DOHH2 (cell line): ENCODE results near the gene APOO.

Source experiments
- H3F3A ChIP-seq: fragments of 200-600 bp; sonication (generic), shearing (Covaris generic); 2 replicates; pipeline ENCODE4 v1.6.0; 2016; ENCODE audit warnings: antibody characterized with exemption, mild to moderate bottlenecking; ENCODE audit not compliant: control insufficient read depth, insufficient read depth
- H3K27ac ChIP-seq: fragments of 200-600 bp; sonication (generic); 2 replicates; pipeline ENCODE4 v1.5.1; 2014; ENCODE audit warnings: low read depth, mild to moderate bottlenecking, low read length, moderate library complexity
- H3K27me3 ChIP-seq: fragments of 200-600 bp; sonication (generic); 2 replicates; pipeline ENCODE4 v1.6.1; 2014; ENCODE audit warnings: mild to moderate bottlenecking, low read length, mixed read lengths; ENCODE audit not compliant: control insufficient read depth
- H3K36me3 ChIP-seq: fragments of 200-600 bp; sonication (generic); 2 replicates; pipeline ENCODE4 v1.6.1; 2014; ENCODE audit warnings: mild to moderate bottlenecking, low read length, moderate library complexity, mixed read lengths; ENCODE audit not compliant: control insufficient read depth
- H3K4me1 ChIP-seq: fragments of 200-600 bp; sonication (generic); 2 replicates; pipeline ENCODE4 v1.6.1; 2014; ENCODE audit warnings: mild to moderate bottlenecking, low read length, mixed read lengths; ENCODE audit not compliant: control insufficient read depth
- H3K4me2 ChIP-seq: fragments of 200-600 bp; sonication (generic); 2 replicates; pipeline ENCODE4 v1.6.0; 2014; ENCODE audit warnings: mild to moderate bottlenecking, low read length, moderate library complexity
- H3K4me3 ChIP-seq: fragments of 200-600 bp; sonication (generic); 2 replicates; pipeline ENCODE4 v1.5.1; 2014; ENCODE audit warnings: mild to moderate bottlenecking, low read length, mixed read lengths
- H3K79me2 ChIP-seq: fragments of 200-600 bp; sonication (generic); 2 replicates; pipeline ENCODE4 v1.6.1; 2014; ENCODE audit warnings: mild to moderate bottlenecking, low read length, mixed read lengths; ENCODE audit not compliant: control insufficient read depth
- H3K9me2 ChIP-seq: fragments of 200-600 bp; sonication (generic); replicated peaks from 2 replicates; pipeline ENCODE4 v1.6.1; 2014; ENCODE audit warnings: mild to moderate bottlenecking, low read length, mixed read lengths; ENCODE audit not compliant: control insufficient read depth
- H3K9me3 ChIP-seq: fragments of 200-600 bp; sonication (generic); 2 replicates; pipeline ENCODE4 v1.6.1; 2014; ENCODE audit warnings: antibody characterized with exemption, low read length, mixed read lengths; ENCODE audit not compliant: control insufficient read depth, insufficient read depth
- H4K20me1 ChIP-seq: fragments of 200-600 bp; sonication (generic); 2 replicates; pipeline ENCODE4 v1.6.0; 2014; ENCODE audit warnings: low read depth, mild to moderate bottlenecking, antibody characterized with exemption, low read length, moderate library complexity; ENCODE audit not compliant: control insufficient read depth, insufficient read depth
- EZH2phosphoT487 ChIP-seq: fragments of 200-600 bp; sonication (generic); IDR thresholded peaks from 2 replicates; pipeline ENCODE4 v1.6.1; 2017; ENCODE audit warnings: borderline replicate concordance, mild to moderate bottlenecking, antibody characterized with exemption, low read length, moderate library complexity, mixed read lengths
- TF ChIP-seq, protein P1 (sequence below): fragments of 200-600 bp; sonication (generic); IDR thresholded peaks from one replicate; pipeline ENCODE4 v1.5.1; 2014; ENCODE audit warnings: antibody characterized with exemption, mild to moderate bottlenecking, low read depth, low read length; ENCODE audit not compliant: poor library complexity, severe bottlenecking

APOO gene

DNA sequence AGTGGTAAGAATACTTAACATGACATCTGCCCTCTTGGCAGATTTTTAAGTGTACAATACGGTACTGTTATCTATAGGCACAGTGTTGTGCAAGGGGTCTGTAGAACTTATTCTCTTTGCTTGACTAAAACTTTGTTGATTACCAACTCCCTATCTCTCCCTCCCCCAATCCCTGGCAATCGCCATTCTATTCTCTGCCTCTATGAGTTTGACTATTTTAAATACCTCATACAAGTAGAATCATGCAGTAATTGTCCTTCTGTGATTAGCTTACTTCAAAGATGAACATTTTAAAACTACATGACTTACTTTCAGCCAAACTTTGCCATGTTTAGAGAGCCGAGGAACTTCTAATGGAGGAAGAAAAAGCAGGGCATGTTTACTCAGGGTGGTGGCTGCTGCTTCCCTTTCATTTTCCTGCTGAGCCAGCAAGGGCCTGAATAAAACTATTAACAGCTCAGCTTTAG, 62.4 kb downstream of the APOO start:
- TF ChIP-seq, protein P1, sequence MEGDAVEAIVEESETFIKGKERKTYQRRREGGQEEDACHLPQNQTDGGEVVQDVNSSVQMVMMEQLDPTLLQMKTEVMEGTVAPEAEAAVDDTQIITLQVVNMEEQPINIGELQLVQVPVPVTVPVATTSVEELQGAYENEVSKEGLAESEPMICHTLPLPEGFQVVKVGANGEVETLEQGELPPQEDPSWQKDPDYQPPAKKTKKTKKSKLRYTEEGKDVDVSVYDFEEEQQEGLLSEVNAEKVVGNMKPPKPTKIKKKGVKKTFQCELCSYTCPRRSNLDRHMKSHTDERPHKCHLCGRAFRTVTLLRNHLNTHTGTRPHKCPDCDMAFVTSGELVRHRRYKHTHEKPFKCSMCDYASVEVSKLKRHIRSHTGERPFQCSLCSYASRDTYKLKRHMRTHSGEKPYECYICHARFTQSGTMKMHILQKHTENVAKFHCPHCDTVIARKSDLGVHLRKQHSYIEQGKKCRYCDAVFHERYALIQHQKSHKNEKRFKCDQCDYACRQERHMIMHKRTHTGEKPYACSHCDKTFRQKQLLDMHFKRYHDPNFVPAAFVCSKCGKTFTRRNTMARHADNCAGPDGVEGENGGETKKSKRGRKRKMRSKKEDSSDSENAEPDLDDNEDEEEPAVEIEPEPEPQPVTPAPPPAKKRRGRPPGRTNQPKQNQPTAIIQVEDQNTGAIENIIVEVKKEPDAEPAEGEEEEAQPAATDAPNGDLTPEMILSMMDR, result no peak
- TF ChIP-seq EZH2phosphoT487, result no peak
- no peaks in the 10 kb centered on the region for H3K36me3 ChIP-seq
- H3K4me3 ChIP-seq, result no peak overlapping the region
- H3K79me2 ChIP-seq, result no peaks in the 10 kb centered on the region
- no peak overlapping the region for H3K4me2 ChIP-seq
- H3K9me2 ChIP-seq, result no peaks in the 10 kb centered on the region
- H3K9me3 ChIP-seq, result no peaks in the 10 kb centered on the region
- no peak overlapping the region for H3K27ac ChIP-seq
- H3K27me3 ChIP-seq, result no peaks in the 10 kb centered on the region
- no peaks in the 10 kb centered on the region for H3F3A ChIP-seq
- H4K20me1 ChIP-seq, result no peaks in the 10 kb centered on the region
- H3K4me1 ChIP-seq, result peaks cover 5% of the 10 kb centered on the region; the same call in 1 of the 2 replicates

DNA sequence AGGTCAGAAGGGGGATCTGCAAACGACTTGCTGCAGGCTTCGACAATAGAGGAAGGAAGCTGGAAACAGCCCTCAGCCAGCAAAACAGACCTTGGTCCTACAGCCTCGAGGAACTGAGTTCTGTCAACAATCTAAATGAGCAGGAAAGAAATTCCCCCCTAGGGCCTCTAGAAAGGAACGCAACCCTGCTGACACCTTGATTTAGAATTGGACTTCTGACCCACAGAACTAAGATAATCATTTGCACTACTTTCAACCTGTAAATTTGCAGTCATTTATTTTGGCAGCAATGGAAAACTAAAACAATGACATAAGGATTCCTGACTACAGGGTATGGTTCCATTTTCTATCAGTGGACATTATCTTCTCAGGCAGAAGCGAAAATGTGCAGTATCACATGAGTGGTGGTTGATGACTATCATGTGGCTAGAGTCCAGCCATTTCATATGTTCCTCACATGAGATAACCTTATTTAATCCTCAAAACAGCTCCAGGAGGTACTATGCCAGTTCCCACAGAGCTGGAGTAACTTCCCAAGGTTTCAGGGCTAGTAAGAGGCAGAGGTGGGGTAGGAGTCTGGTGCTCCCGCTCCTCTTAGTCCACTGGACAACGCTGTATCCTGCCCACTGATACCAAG, 63.1 kb downstream of the APOO start:
- no peak overlapping the region for H3K27ac ChIP-seq
- no peak overlapping the region for H3K4me2 ChIP-seq

DNA sequence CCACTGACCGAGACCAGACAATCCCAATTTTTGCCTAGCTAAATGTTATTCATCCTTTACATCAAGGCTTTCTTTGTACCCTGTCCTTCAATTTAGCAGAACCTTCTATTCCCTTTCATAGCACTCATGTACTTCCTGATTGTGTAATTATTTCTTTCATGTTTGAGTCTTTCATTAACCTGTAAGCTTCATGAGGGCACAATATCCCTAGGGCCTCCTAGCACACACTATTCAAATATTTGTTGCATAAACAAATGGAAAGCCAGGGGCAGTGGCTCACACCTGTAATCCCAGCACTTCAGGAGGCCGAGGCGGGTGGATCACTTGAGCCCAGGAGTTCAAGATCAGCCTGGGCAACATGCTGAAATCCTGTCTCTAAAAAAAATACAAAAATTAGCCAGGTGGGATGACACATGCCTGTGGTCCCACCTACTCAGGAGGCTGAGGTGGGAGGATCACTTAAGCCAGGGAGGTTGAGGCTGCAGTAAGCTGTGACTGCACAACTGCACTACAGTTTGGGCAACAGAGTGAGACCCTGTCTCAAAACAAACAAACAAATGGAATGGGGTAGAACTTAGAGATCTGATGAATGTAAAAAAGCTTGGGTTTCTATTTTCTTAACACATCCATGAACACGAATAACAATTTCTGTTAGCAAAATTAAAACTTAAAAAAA, 65.8 kb downstream of the APOO start:
- Histone ChIP-seq H4K20me1 (no peaks in the 10 kb centered on the region), H3K9me2 (no peaks in the 10 kb centered on the region), H3K27ac (no peak overlapping the region), H3K4me2 (no peak overlapping the region), H3K36me3 (no peaks in the 10 kb centered on the region), H3K27me3 (no peaks in the 10 kb centered on the region), H3K4me3 (no peak overlapping the region), H3K9me3 (no peaks in the 10 kb centered on the region), H3F3A (no peaks in the 10 kb centered on the region), H3K79me2 (no peaks in the 10 kb centered on the region), H3K4me1 (peaks cover 13% of the 10 kb centered on the region)
- no peak for TF ChIP-seq EZH2phosphoT487
- TF ChIP-seq, protein P1, result no peak

More for the DNA sequence above, 63.1 kb downstream of the APOO start:
- no peaks in the 10 kb centered on the region for H4K20me1 ChIP-seq
- no peaks in the 10 kb centered on the region for H3K9me3 ChIP-seq
- H3K79me2 ChIP-seq, result no peaks in the 10 kb centered on the region
- no peaks in the 10 kb centered on the region for H3K9me2 ChIP-seq
- no peak overlapping the region for H3K4me3 ChIP-seq
- H3F3A ChIP-seq, result no peaks in the 10 kb centered on the region
- TF ChIP-seq EZH2phosphoT487, result no peak
- H3K4me1 ChIP-seq, result peaks cover 5% of the 10 kb centered on the region; the same call in 1 of the 2 replicates
- no peaks in the 10 kb centered on the region for H3K36me3 ChIP-seq
- no peaks in the 10 kb centered on the region for H3K27me3 ChIP-seq

DNA sequence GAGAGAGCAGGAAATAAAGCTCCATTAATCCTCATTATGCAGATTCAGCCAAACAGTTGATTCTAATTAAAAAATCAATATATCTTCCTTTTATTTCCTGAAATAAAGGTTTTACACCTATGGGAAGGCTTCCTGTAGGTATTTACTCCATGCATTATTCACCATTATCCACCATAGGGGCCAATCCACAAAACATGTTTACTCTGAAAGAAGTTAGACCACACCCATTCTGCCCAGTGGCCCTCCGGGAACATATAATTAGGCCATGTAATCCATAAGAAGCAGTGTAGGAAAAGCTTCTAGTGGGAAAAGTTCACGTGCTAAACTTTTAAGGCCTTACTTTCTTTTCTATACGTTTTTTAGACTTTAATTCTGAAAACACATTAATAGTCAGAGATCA, 67.1 kb downstream of the APOO start:
- Histone ChIP-seq H3K27ac (no peak overlapping the region), H3K27me3 (no peaks in the 10 kb centered on the region), H3K4me2 (no peak overlapping the region), H3K4me1 (peaks cover 13% of the 10 kb centered on the region), H3K4me3 (no peak overlapping the region), H3K36me3 (no peaks in the 10 kb centered on the region), H3K9me3 (no peaks in the 10 kb centered on the region), H4K20me1 (no peaks in the 10 kb centered on the region), H3F3A (no peaks in the 10 kb centered on the region), H3K9me2 (no peaks in the 10 kb centered on the region), H3K79me2 (no peaks in the 10 kb centered on the region)
- TF ChIP-seq, protein P1, result no peak
- TF ChIP-seq EZH2phosphoT487, result no peak
